Brain pericyte (primary cell): ENCODE results near the gene RASGRP2.

Experiments
- DNase-seq: peaks from one replicate; pipeline ENCODE4 v3.0.0-alpha.2; 2012; ENCODE audit warnings: low read depth, low spot score

RASGRP2 gene

GRCh38 chr11:64743591-64744543 is at the start of gene RASGRP2:
Gene RASGRP2, minus strand, starts transcription at chr11:64744142. Its CDS starts 1,276 bp downstream, at chr11:64742866.
- no peak for DNase-seq

- DNase-seq = no peak
Measured at GRCh38 chr11:64792482-64792881, 48.5 kb upstream of the RASGRP2 start.

DNA sequence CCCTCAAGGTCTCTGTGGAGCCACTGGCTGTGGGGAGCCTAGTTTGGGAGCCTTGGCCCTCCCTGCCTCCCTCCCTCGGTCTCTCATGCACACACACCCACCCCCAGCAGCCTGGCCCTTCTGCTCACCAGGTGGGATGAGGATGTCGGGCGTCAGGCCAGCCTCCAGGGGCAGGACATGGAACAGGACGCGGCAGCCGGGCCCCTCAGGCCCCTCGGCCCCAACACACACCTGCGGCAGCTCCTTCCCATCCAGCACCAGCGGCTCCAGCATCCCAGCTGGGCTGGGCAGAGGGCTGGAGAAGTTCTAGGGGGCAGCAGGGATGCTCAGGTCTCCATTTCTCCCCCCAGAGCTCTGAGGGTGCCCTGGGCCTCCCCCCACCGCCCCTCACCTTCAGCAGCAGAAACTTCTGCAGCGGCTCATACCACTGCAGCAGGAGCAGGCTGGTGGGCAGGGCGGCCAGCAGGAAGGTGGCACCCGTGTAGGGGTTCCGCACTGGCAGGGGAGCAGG is 47.9 kb upstream of the RASGRP2 start:
- DNase-seq = no peak

- no peak for DNase-seq
Measured at GRCh38 chr11:64790205-64791095, 46.5 kb upstream of the RASGRP2 start.

- DNase-seq = no peak
Measured at GRCh38 chr11:64789331-64790204, 45.6 kb upstream of the RASGRP2 start.

- DNase-seq = no peak
Measured at GRCh38 chr11:64788321-64789215, 44.6 kb upstream of the RASGRP2 start.

GRCh38 chr11:64787526-64788320 is 43.8 kb upstream of the RASGRP2 start:
- no peak for DNase-seq

DNA sequence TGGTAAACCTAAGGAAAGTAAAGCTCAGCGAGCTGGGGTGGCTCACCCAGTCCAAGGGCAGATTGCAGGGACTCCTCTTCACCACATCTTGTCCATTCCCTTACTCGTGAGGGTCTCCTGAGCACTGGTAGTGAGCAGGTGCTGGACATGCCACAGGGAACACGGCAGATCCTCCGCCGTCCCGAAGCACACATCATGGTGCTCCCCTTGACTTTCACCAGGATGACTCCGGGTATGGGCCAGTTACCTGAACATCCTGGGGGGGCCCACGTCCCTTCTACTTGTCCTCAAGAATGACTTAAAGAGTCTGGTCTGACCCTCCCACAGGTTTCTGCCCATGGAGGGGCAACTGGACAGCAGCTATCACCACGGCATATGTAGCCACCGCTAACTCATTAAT is 42.4 kb upstream of the RASGRP2 start:
- DNase-seq = no peak

GRCh38 chr11:64784813-64785581 is 41.1 kb upstream of the RASGRP2 start:
- DNase-seq = no peak

- peak; percentile 100 for DNase-seq
Measured at GRCh38 chr11:64778473-64779298, 34.7 kb upstream of the RASGRP2 start, which contains the start of gene SF1. Gene SF1, minus strand, starts transcription at chr11:64778542. Its CDS starts 150 bp downstream, at chr11:64778392.

GRCh38 chr11:64778223-64778472 is 34.2 kb upstream of the RASGRP2 start:
- no peak for DNase-seq

- no peak for DNase-seq
Measured at GRCh38 chr11:64777449-64778222, 33.7 kb upstream of the RASGRP2 start.

- no peak for DNase-seq
Measured at GRCh38 chr11:64776875-64777274, 32.9 kb upstream of the RASGRP2 start.

- no peak for DNase-seq
Measured at GRCh38 chr11:64776425-64776824, 32.5 kb upstream of the RASGRP2 start.

DNA sequence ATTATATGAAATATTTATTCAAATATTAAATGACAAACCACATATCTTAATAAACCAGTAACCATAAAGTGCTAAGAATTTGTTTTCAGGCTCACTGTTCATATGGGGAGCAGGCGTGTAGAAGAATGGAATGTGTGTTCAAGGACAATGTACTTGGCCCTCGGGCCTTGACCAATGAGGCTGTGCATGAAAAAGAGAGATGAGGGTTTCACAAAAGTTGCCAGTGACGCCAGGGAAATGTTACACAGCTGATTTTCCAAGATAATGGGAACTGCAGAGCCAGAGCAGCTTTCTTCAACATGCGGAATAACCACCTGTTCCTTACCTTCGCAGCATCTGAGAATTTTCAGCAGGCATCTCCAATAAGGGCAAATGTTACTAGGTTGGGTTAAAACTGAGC is 30.2 kb upstream of the RASGRP2 start:
- no peak for DNase-seq

DNA sequence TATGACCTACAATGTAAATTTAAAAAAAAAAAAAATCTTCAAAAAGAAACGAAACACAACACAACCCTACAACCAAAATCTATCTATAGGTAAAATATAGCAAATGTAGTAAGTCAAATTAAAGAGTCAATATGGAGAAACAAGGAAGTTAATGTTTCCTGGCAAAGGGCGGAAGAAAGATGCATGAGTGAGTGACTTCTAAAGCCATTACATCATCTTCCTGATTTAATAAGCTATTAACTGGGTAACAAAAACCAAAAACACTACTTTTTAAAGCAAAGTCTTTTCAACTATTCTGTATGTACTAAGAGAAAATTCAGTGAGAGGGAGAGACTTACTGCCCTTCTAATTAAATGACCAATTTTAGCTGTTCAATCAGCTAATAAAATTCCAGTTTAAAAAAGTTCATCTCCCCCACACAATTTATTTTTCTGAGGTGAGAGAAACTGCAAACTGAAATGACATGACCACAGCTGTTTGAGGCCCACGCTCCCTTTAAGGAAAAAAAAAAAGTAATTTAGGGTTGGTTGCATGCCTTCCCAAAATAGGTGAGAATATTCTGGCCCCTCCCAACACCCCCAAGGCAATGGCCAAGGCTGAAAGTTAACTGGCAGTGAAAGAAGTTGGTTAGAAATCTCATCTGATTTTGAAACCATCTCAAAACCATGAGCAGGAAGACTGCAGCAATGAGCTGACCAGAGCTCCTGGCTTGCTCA is 28.5 kb upstream of the RASGRP2 start:
- DNase-seq = no peak
